Astrocyte of the cerebellum (primary cell): ENCODE measurements around the gene DLK2.
A peak's percentile ranks its signal among the peaks of the same experiment; 100 is the strongest.

Source experiments
- DNase-seq: peaks from one replicate; pipeline ENCODE4 v3.0.0-alpha.2; 2011; ENCODE audit warnings: low read depth
- H3K4me3 ChIP-seq: 2 replicates; pipeline ENCODE4 v1.5.1; 2011; ENCODE audit warnings: mild to moderate bottlenecking, low read depth, low read length, moderate library complexity
- in situ Hi-C: cut with HindIII; loops from 2 replicates; pipeline ENCODE4 v1.10.0; 2017; ENCODE audit warnings: low sequenced_read_pairs
- TF ChIP-seq, protein P1 (sequence below): IDR thresholded peaks from 2 replicates; pipeline ENCODE4 v1.5.1; 2012; ENCODE audit warnings: low read length, low read depth, moderate library complexity, mild to moderate bottlenecking; ENCODE audit errors: missing control alignments

Gene DLK2

GRCh38 chr6:43497689-43498088 is 42.3 kb upstream of the DLK2 start:
- no peak overlapping the region for H3K4me3 ChIP-seq
- no peak for DNase-seq
- TF ChIP-seq, protein P1, sequence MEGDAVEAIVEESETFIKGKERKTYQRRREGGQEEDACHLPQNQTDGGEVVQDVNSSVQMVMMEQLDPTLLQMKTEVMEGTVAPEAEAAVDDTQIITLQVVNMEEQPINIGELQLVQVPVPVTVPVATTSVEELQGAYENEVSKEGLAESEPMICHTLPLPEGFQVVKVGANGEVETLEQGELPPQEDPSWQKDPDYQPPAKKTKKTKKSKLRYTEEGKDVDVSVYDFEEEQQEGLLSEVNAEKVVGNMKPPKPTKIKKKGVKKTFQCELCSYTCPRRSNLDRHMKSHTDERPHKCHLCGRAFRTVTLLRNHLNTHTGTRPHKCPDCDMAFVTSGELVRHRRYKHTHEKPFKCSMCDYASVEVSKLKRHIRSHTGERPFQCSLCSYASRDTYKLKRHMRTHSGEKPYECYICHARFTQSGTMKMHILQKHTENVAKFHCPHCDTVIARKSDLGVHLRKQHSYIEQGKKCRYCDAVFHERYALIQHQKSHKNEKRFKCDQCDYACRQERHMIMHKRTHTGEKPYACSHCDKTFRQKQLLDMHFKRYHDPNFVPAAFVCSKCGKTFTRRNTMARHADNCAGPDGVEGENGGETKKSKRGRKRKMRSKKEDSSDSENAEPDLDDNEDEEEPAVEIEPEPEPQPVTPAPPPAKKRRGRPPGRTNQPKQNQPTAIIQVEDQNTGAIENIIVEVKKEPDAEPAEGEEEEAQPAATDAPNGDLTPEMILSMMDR: no peak
- in situ Hi-C loops: no loop called here

DNA sequence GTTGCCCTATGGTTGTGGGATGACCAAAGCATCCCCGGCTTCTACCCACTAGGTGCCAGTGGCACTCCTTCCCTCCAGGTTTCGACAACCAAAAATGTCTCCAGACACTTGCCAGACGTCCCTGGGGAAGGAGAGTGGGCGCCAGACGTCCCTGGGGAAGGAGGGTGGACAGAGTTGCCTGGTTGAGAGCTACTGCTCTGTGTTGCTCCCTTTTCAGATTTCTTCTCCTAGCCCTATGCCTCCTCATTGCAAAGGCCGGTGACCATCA is 41.7 kb upstream of the DLK2 start:
- H3K4me3 ChIP-seq: no peak overlapping the region
- TF ChIP-seq, protein P1: no peak
- in situ Hi-C loops: no loop called here
- DNase-seq: no peak

GRCh38 chr6:43496370-43497128 is 41.2 kb upstream of the DLK2 start:
- DNase-seq: no peak
- in situ Hi-C loops: no loop called here
- TF ChIP-seq, protein P1: peak; percentile 62
- no peak overlapping the region for H3K4me3 ChIP-seq

- no peak for DNase-seq
- no peak overlapping the region for H3K4me3 ChIP-seq
- TF ChIP-seq, protein P1: no peak
- in situ Hi-C loops: no loop called here
These were observed 40.1 kb upstream of the DLK2 start for GRCh38 chr6:43495409-43495941.

GRCh38 chr6:43494766-43495165 is 39.4 kb upstream of the DLK2 start:
- no peak for DNase-seq
- TF ChIP-seq, protein P1: no peak
- no peak overlapping the region for H3K4me3 ChIP-seq
- in situ Hi-C loops: no loop called here

DNA sequence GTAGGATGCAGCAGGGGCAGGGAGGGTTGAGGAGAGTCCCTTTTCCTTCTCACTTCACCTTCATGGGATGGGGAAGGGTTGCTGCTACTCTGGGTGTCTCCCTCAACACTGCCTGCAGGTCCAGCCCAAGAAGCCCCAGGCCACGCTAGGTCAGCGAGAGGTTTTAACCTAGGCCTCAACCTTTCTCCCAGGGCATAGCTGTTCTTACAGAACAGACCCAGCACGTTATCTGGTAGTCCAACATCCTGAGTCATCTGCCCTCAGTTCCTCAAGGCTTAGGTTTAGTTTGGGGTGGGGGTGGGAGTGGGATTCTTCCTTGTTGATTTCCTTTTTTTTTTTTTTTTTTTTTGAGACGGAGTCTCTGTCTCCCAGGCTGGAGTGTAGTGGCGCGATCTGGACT is 39.0 kb upstream of the DLK2 start:
- DNase-seq: no peak
- in situ Hi-C loops: no loop called here

More for the DNA sequence above, 39.0 kb upstream of the DLK2 start:
- no peak overlapping the region for H3K4me3 ChIP-seq
- TF ChIP-seq, protein P1: no peak
